Omental fat pad (tissue), 4 donors: ENCODE data around the gene DOK1. TPM values are rescaled to one million over a fixed set of nuclear protein-coding genes. Genes with fewer than 3 reads are reported as not detected.

ENCODE experiments used
- ATAC-seq: fragments of 150-250 bp; one replicate; pipeline ENCODE4 v1.9.1; 2016; ENCODE audit warnings: mild to moderate bottlenecking, moderate library complexity; ENCODE audit not compliant: low FRiP score
- DNase-seq: peaks from one replicate; pipeline ENCODE4 v3.0.0-alpha.2; 2019; ENCODE audit warnings: low spot score
- total RNA-seq, 4 donors: library from RNA; depleted of rRNA; stranded (reverse); fragments of >200 nt; gene quantifications; one replicate each; pipeline ENCODE4 v1.1.0, GENCODE V29; 2016
- TF ChIP-seq, protein P1 (sequence below), 3 donors: fragments of 450-650 bp; IDR thresholded peaks; one replicate each; pipeline ENCODE4 v1.5.1; 2016 to 2017; ENCODE audit warnings: antibody characterized with exemption in 3 of 3, mild to moderate bottlenecking in 3 of 3, moderate library complexity in 2 of 3

DOK1 gene
- total RNA-seq, 4 donors from 2014 or later, result 16.0 to 39.4 (median 30.5) TPM

GRCh38 chr2:74606927-74607326 lies 52.4 kb downstream of the DOK1 start:
- DNase-seq (no peak), ATAC-seq (no peak)
- TF ChIP-seq, protein P1, sequence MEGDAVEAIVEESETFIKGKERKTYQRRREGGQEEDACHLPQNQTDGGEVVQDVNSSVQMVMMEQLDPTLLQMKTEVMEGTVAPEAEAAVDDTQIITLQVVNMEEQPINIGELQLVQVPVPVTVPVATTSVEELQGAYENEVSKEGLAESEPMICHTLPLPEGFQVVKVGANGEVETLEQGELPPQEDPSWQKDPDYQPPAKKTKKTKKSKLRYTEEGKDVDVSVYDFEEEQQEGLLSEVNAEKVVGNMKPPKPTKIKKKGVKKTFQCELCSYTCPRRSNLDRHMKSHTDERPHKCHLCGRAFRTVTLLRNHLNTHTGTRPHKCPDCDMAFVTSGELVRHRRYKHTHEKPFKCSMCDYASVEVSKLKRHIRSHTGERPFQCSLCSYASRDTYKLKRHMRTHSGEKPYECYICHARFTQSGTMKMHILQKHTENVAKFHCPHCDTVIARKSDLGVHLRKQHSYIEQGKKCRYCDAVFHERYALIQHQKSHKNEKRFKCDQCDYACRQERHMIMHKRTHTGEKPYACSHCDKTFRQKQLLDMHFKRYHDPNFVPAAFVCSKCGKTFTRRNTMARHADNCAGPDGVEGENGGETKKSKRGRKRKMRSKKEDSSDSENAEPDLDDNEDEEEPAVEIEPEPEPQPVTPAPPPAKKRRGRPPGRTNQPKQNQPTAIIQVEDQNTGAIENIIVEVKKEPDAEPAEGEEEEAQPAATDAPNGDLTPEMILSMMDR (IDR thresholded peaks at IDR 0.05), result no peak

Other genes with a start within 250 kb of the DOK1 start
- gene SLC4A5, start 211.3 kb upstream of the DOK1 start, total RNA-seq, result 1 to 10 TPM; 1.2 to 3.0 (median 1.6) TPM
- 100 to 1,000 TPM in 3 of 4 donors, 10 to 100 TPM in 1; 83.1 to 122 (median 114) TPM for gene DCTN1, start 174.4 kb upstream of the DOK1 start, total RNA-seq
- gene C2orf81, start 133.1 kb upstream of the DOK1 start, total RNA-seq, result 1 to 10 TPM in 2 of 4 donors, under 1 TPM in 2; 0.48 to 1.4 (median 1.0) TPM
- gene WDR54, start 133.0 kb upstream of the DOK1 start, total RNA-seq, result 10 to 100 TPM in 1 of 4 donors, 1 to 10 TPM in 3; 3.0 to 10.5 (median 6.1) TPM
- 10 to 100 TPM in 3 of 4 donors, 1 to 10 TPM in 1; 9.1 to 32.2 (median 19.3) TPM for gene RTKN, start 112.8 kb upstream of the DOK1 start, total RNA-seq
- 10 to 100 TPM in 3 of 4 donors, 1 to 10 TPM in 1; 4.6 to 26.5 (median 14.9) TPM for gene INO80B, start 99.6 kb upstream of the DOK1 start, total RNA-seq
- 10 to 100 TPM; 34.9 to 64.5 (median 44.3) TPM for gene WBP1, start 96.3 kb upstream of the DOK1 start, total RNA-seq
- gene MOGS, start 89.3 kb upstream of the DOK1 start, total RNA-seq, result 10 to 100 TPM; 31.8 to 43.0 (median 40.4) TPM
- 10 to 100 TPM; 33.3 to 44.6 (median 36.9) TPM for gene MRPL53, start 82.0 kb upstream of the DOK1 start, total RNA-seq
- gene CCDC142, start 71.7 kb upstream of the DOK1 start, total RNA-seq, result 10 to 100 TPM in 3 of 4 donors, 1 to 10 TPM in 1; 7.4 to 31.6 (median 27.3) TPM
- gene TTC31, start 71.6 kb upstream of the DOK1 start, total RNA-seq, result 10 to 100 TPM; 16.8 to 25.7 (median 22.1) TPM
- gene LBX2, start 55.1 kb upstream of the DOK1 start, total RNA-seq, result 1 to 10 TPM in 3 of 4 donors, under 1 TPM in 1; 0.79 to 5.6 (median 1.3) TPM
- 10 to 100 TPM; 11.6 to 20.2 (median 16.8) TPM for gene PCGF1, start 47.0 kb upstream of the DOK1 start, total RNA-seq
- not detected for gene TLX2, start 40.3 kb upstream of the DOK1 start, total RNA-seq
- not detected for gene DQX1, start 28.5 kb upstream of the DOK1 start, total RNA-seq
- 100 to 1,000 TPM; 120 to 157 (median 146) TPM for gene AUP1, start 25.0 kb upstream of the DOK1 start, total RNA-seq
- 10 to 100 TPM; 30.7 to 45.6 (median 36.8) TPM for gene HTRA2, start 24.8 kb upstream of the DOK1 start, total RNA-seq
- gene LOXL3, start 778 bp upstream of the DOK1 start, total RNA-seq, result 10 to 100 TPM in 2 of 4 donors, 1 to 10 TPM in 2; 7.5 to 12.4 (median 9.1) TPM
- 1 to 10 TPM in 1 of 4 donors, under 1 TPM in 3; 0.56 to 1.8 (median 0.91) TPM for gene M1AP, start 93.6 kb downstream of the DOK1 start, total RNA-seq
- gene SEMA4F, start 99.5 kb downstream of the DOK1 start, total RNA-seq, result 1 to 10 TPM; 3.5 to 7.3 (median 5.3) TPM